Measurements from ENCODE around the gene MYB. TPM values are rescaled to one million over a fixed set of nuclear protein-coding genes. Genes with fewer than 3 reads are reported as not detected.

Gene MYB
- total RNA-seq (2022; extraction: Qiagen RNA extraction; ENCODE audit: low read depth) = 0.35 to 1.3 TPM (median 0.63 TPM) in 5 replicates

GRCh38 chr6:135180542-135181332, at the start of gene MYB:
Gene MYB, plus strand, starts transcription at chr6:135181308. Its CDS starts 206 bp downstream, at chr6:135181514.

Other genes with a start within 250 kb of the MYB start
- 0.08 to 0.17 TPM (median 0.13 TPM) in 4 of 5 replicates, not detected in the other for gene ALDH8A1, start 231.2 kb upstream of the MYB start, total RNA-seq (2022; extraction: Qiagen RNA extraction; ENCODE audit: low read depth)
- 22.0 to 43.2 TPM (median 33.4 TPM) in 5 replicates for gene HBS1L, start 126.5 kb upstream of the MYB start, total RNA-seq (2022; extraction: Qiagen RNA extraction; ENCODE audit: low read depth)